Brain microvascular endothelial cell (primary cell): ENCODE results near the gene CUX1.

Experiments used
- DNase-seq: peaks from one replicate; pipeline ENCODE4 v3.0.0-alpha.2; 2020
- H3K27ac ChIP-seq: fragments of 250-450 bp; sonication (Bioruptor Pico); 2 replicates; pipeline ENCODE4 v1.5.1; 2020; ENCODE audit warnings: mild to moderate bottlenecking, moderate library complexity
- H3K27me3 ChIP-seq: fragments of 250-450 bp; sonication (Bioruptor Pico); replicated peaks from 2 replicates; pipeline ENCODE4 v1.5.1; 2020; ENCODE audit warnings: mild to moderate bottlenecking
- H3K36me3 ChIP-seq: fragments of 250-450 bp; sonication (Bioruptor Pico); replicated peaks from 2 replicates; pipeline ENCODE4 v1.5.1; 2020; ENCODE audit warnings: mild to moderate bottlenecking
- H3K4me3 ChIP-seq: 2 replicates; pipeline ENCODE4 v1.5.1; 2011; ENCODE audit warnings: low read depth, mild to moderate bottlenecking, control low read depth, low read length, moderate library complexity
- CTCF ChIP-seq: IDR thresholded peaks from 2 replicates; pipeline ENCODE4 v1.5.1; 2011; ENCODE audit warnings: low read depth, mild to moderate bottlenecking, moderate library complexity, low read length, control low read depth, inconsistent platforms; ENCODE audit errors: missing control alignments
- in situ Hi-C: cut with HindIII; loops from 2 replicates; pipeline ENCODE4 v1.10.0; 2017; ENCODE audit warnings: low sequenced_read_pairs, low pct_ligation_motif_present

Gene CUX1

GRCh38 chr7:101814991-101815825, 2.2 kb upstream of the CUX1 start:
- Histone ChIP-seq H3K36me3 (no peaks in the 10 kb centered on the region), H3K27ac (peak overlapping the region; percentile 19), H3K27me3 (no peaks in the 10 kb centered on the region), H3K4me3 (peak overlapping the region; percentile 71)
- in situ Hi-C loops, result no loop called here
- DNase-seq, result no peak
- peak; percentile 22 for TF ChIP-seq CTCF

GRCh38 chr7:101815826-101816594, 1.4 kb upstream of the CUX1 start:
- peak overlapping the region; percentile 67 for H3K4me3 ChIP-seq
- no peaks in the 10 kb centered on the region for H3K36me3 ChIP-seq
- H3K27me3 ChIP-seq, result no peaks in the 10 kb centered on the region
- in situ Hi-C loops, result no loop called here
- TF ChIP-seq CTCF, result no peak
- peak; percentile 60 for DNase-seq
- peak overlapping the region; percentile 39 for H3K27ac ChIP-seq

GRCh38 chr7:101816595-101817470, 593 bp upstream of the CUX1 start:
- no peak for DNase-seq
- in situ Hi-C loops, result no loop called here
- Histone ChIP-seq H3K4me3 (peak overlapping the region; percentile 58), H3K27me3 (no peaks in the 10 kb centered on the region), H3K27ac (peak overlapping the region; percentile 14), H3K36me3 (no peaks in the 10 kb centered on the region)
- peak; percentile 10 for TF ChIP-seq CTCF

GRCh38 chr7:101818287-101819071, 1.1 kb downstream of the CUX1 start:
- no peak overlapping the region for H3K27ac ChIP-seq
- DNase-seq, result no peak
- no peaks in the 10 kb centered on the region for H3K36me3 ChIP-seq
- no peaks in the 10 kb centered on the region for H3K27me3 ChIP-seq
- in situ Hi-C loops, result no loop called here
- TF ChIP-seq CTCF, result no peak
- H3K4me3 ChIP-seq, result no peak overlapping the region

- no peak overlapping the region for H3K4me3 ChIP-seq
- H3K36me3 ChIP-seq, result no peaks in the 10 kb centered on the region
- no peaks in the 10 kb centered on the region for H3K27me3 ChIP-seq
- no peak for TF ChIP-seq CTCF
- in situ Hi-C loops, result no loop called here
- no peak for DNase-seq
- H3K27ac ChIP-seq, result no peak overlapping the region
Measured at GRCh38 chr7:101819183-101819582, 1.8 kb downstream of the CUX1 start.
